Thymus (tissue), 11 donors: Measurements from ENCODE around the gene DVL1. TPM values are rescaled to one million over a fixed set of nuclear protein-coding genes. Genes with fewer than 3 reads are reported as not detected.

Source experiments
- DNase-seq, 9 donors: peaks; one replicate each; pipeline ENCODE4 v3.0.0-alpha.2; 2013; ENCODE audit warnings: low spot score in 9 of 9, low read depth in 6 of 9, missing footprints in 1 of 9
- H3K27ac ChIP-seq, 2 donors: one replicate each; pipeline ENCODE4 v1.5.1; 2013; ENCODE audit warnings: control low read depth in 1 of 2, low read depth in 1 of 2, low read length in 1 of 2, mild to moderate bottlenecking in 1 of 2, moderate library complexity in 1 of 2
- H3K27me3 ChIP-seq, 2 donors: one replicate each; pipeline ENCODE4 v1.5.1; 2013; ENCODE audit warnings: low read length in 1 of 2; ENCODE audit not compliant: control insufficient read depth in 2 of 2, insufficient read depth in 1 of 2
- H3K36me3 ChIP-seq, 2 donors: one replicate each; pipeline ENCODE4 v1.5.1; 2013; ENCODE audit warnings: low read length in 1 of 2, mild to moderate bottlenecking in 1 of 2, moderate library complexity in 1 of 2; ENCODE audit not compliant: control insufficient read depth in 2 of 2, insufficient read depth in 2 of 2
- H3K4me1 ChIP-seq, 2 donors: one replicate each; pipeline ENCODE4 v1.5.1; 2013; ENCODE audit warnings: low read length in 2 of 2; ENCODE audit not compliant: control insufficient read depth in 2 of 2, insufficient read depth in 2 of 2
- H3K4me3 ChIP-seq, 2 donors: one replicate each; pipeline ENCODE4 v1.5.1; 2013; ENCODE audit warnings: low read length in 2 of 2, control low read depth in 1 of 2, mild to moderate bottlenecking in 1 of 2
- H3K9me3 ChIP-seq, 2 donors: one replicate each; pipeline ENCODE4 v1.5.1; 2013; ENCODE audit warnings: low read length in 1 of 2, mild to moderate bottlenecking in 1 of 2; ENCODE audit not compliant: control insufficient read depth in 2 of 2, insufficient read depth in 1 of 2
- WGBS: extraction: QIAGEN DNeasy Blood & Tissue Kit; methylation state at CpG from one replicate; pipeline ENCODE4 v1.1.7; 2013; 5-methylcytosine and 5-hydroxymethylcytosine counted together
- polyA plus RNA-seq: library from polyadenylated mRNA; stranded (reverse); fragments of 200-250 nt; gene quantifications from one replicate; pipeline ENCODE4 v1.2.3, GENCODE V29; 2013
- total RNA-seq: library from RNA; stranded (reverse); fragments of 120-200 nt; gene quantifications from one replicate; pipeline ENCODE4 v1.2.4, GENCODE V29; 2013
- donor health status: healthy.

DVL1 gene
- total and polyA plus RNA-seq, 2 donors = 19.6 to 40.9 TPM

DNA sequence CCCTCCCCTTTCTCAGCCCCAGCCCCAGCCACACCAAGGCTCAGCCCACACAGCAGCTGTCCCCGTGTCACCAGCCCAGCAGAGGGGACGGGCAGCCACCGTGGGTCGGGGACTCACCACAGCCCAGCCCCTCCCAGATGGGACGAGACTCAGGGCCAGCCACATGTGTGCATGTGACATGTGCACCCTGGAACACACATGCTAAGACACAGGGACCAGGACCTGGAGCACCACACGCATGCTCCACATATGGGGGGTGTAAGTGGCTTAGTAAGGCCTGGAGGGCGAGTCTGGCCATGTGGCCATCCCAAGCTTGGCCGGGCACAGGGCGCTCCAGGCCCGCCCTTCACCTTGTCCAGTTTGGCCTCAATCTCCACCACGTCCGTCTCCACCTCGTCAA lies 45.5 kb downstream of the DVL1 start:
- no peak overlapping the region for H3K4me3 ChIP-seq
- peaks cover 0 to 10% of the 10 kb centered on the region in 2 donors for H3K9me3 ChIP-seq
- peaks cover 18 to 30% of the 10 kb centered on the region in 2 donors for H3K4me1 ChIP-seq
- H3K27ac ChIP-seq = no peak overlapping the region
- H3K36me3 ChIP-seq = no peaks in the 10 kb centered on the region
- no peak for DNase-seq
- no peaks in the 10 kb centered on the region for H3K27me3 ChIP-seq
- 98% methylated on average over 13 of the region's 13 CpGs for WGBS

DNA sequence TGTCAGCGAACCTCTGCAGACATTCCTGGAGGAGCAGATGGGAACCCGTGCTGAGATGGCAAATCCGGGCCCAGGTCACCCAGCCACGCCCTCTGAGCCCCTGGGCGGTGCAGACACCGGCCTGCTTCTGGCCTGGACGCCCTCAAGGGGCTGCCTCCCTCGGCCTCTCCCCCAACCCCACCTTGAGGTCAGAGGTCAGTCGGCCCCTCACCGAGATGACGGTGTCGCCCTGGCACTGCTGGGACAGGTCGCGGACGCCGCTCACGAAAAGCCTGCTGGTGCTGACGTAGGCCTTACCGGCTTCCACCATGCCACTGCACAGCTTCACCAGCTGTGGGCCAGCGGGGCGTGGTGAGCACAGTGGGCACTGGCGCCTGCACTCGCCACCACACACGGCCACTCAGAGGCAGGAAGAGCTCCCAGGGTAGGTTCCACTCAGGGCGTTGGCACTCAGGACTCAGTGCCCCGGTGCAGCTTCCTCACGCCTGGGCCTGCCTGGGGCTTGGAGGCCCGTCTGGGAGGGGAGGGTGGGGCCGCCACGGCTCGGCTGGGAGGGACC lies 46.2 kb downstream of the DVL1 start:
- Histone ChIP-seq H3K27me3 (no peaks in the 10 kb centered on the region), H3K4me3 (no peak overlapping the region), H3K9me3 (peaks cover 0 to 10% of the 10 kb centered on the region in 2 donors), H3K27ac (no peak overlapping the region), H3K36me3 (peaks cover 0 to 1% of the 10 kb centered on the region in 2 donors), H3K4me1 (peaks cover 17 to 30% of the 10 kb centered on the region in 2 donors)
- DNase-seq = no peak
- 95% methylated on average over 31 of the region's 31 CpGs for WGBS

DNA sequence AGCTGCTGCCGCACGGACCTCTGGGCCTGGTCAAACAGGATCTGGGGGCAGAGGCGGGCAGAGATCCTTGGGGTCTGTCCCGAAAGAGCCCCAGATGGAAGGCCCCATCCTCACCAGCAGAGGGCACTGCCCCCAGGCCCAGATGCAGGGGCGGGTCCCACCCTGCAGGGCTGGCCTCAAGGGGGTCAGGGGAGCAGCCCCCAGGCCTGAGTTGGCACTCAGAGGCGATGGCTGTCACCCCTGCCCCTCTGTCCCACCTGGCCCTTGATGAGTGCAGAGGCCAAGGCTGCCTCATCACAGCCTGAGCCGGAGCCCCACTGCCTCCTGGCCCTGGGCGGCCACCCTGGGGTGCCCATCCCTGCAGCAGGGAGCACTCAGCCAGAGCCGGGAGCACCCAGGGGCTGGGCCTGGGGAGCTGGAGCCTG lies 47.2 kb downstream of the DVL1 start:
- Histone ChIP-seq H3K9me3 (peaks cover 0 to 10% of the 10 kb centered on the region in 2 donors), H3K4me3 (no peak overlapping the region), H3K36me3 (peaks cover 2 to 6% of the 10 kb centered on the region in 2 donors), H3K4me1 (peaks cover 17 to 28% of the 10 kb centered on the region in 2 donors), H3K27ac (no peak overlapping the region), H3K27me3 (no peaks in the 10 kb centered on the region)
- 97% methylated on average over 9 of the region's 9 CpGs for WGBS
- no peak for DNase-seq

DNA sequence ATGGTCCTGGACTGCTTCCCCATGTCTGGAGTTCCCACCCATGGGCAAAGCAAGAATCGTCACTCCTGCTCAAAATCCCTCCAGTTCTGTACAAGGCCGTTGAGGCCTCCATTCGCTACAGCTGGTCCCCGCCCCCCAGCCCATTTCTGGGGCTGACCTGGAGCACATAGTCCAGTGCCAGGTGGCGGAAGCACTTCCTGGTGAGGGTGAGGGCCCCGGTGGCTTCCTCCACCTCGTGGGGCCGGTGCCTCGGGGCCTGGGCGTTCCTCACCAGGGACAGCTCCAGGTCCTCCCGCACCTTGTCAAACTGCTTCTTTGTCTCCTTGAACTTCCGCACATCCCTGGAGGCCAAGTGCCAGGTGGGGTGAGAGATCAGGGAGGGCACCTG lies 48.9 kb downstream of the DVL1 start:
- DNase-seq = no peak
- Histone ChIP-seq H3K4me1 (peaks cover 11% of the 10 kb centered on the region in 2 donors), H3K36me3 (peaks cover 4 to 21% of the 10 kb centered on the region in 2 donors), H3K27ac (no peak overlapping the region), H3K9me3 (peaks cover 0 to 8% of the 10 kb centered on the region in 2 donors), H3K27me3 (no peaks in the 10 kb centered on the region), H3K4me3 (no peak overlapping the region)
- WGBS = 96% methylated on average over 12 of the region's 12 CpGs

DNA sequence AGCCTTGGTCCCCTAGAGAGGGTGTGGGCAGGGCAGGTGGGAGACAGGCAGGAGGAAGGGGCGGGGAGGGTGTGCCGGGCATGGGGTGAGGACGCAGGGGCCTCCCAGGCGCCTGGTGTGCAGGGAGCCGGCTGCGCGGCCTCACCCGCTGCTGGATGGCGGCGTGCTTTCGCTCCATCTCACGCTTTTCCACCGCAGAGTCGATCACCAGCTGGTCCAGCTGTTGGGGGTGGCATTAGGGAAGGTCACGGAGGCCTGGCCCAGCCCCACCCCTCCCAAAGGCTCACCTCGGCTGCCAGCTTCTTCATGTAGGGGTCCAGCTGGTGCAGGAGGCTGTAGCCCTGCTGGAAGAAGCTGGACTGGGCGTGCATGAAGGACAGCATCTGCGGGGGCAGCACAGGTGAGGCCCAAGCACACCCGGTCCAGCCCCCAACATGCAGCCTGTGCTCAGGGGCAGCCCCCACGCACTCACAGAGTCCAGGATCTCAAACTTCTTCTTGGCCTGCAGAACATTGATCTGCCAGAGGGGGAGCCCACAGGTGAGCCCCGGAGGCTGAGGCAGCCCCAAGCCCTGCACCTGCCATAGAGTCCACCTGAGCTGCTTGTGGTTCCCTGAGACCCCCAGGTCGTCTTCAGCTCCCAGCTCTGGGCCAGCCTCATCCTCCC lies 49.4 kb downstream of the DVL1 start:
- peak in 1 of 9 donors; percentile 27 for DNase-seq
- peaks cover 4 to 25% of the 10 kb centered on the region in 2 donors for H3K36me3 ChIP-seq

DNA sequence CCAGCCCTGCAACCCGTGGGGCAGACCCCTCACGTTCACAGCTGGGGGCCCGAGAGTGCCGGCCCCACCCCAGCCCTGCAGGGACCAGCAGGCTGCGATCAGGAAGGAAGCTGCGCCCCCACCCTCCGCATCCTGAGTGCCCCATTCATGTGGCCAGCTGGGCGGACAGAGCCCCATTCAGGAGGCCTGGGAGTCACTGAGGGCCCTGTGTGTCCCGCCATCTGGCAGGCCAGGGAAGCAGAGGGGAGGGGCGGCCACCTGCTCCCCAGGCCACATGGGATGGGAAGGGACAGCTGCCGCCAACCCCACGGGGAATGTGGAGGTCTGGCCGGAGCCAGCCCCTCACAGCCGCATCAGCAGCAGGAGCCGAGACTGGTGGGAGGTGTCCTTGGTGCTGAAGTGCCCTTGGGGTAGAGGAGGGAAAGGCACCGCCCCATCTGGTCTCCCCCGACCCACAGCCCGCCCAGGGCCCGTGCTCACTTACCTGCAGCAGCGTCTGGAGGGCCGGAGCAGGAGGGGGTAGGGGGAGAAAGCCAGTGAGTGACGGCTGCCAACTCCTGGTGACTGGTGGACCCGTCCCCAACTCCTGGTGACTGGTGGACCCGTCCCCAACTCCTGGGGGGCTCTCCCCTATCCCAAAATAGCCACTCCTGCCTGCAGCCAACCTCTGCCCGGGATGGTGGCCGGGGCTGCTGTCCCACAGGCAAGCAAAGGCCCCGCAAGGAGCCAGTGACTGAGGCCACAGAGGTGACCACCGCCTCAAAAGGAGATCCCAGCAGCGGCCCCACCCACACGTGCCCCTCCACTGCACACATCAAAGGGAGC lies 50.1 kb downstream of the DVL1 start:
- H3K27ac ChIP-seq = no peak overlapping the region
- no peaks in the 10 kb centered on the region for H3K27me3 ChIP-seq
- no peak overlapping the region for H3K4me3 ChIP-seq
- H3K36me3 ChIP-seq = peaks cover 5 to 31% of the 10 kb centered on the region in 2 donors
- peak in 1 of 9 donors; percentile 52 for DNase-seq
- peaks cover 0 to 7% of the 10 kb centered on the region in 2 donors for H3K9me3 ChIP-seq
- WGBS = 91% methylated on average over 30 of the region's 30 CpGs
- no peaks in the 10 kb centered on the region for H3K4me1 ChIP-seq

More for the DNA sequence above, 49.4 kb downstream of the DVL1 start:
- 95% methylated on average over 22 of the region's 22 CpGs for WGBS
- H3K4me3 ChIP-seq = no peak overlapping the region
- peaks cover 0 to 7% of the 10 kb centered on the region in 2 donors for H3K9me3 ChIP-seq
- no peaks in the 10 kb centered on the region for H3K27me3 ChIP-seq
- H3K27ac ChIP-seq = no peak overlapping the region
- H3K4me1 ChIP-seq = peaks cover 6% of the 10 kb centered on the region in 2 donors

DNA sequence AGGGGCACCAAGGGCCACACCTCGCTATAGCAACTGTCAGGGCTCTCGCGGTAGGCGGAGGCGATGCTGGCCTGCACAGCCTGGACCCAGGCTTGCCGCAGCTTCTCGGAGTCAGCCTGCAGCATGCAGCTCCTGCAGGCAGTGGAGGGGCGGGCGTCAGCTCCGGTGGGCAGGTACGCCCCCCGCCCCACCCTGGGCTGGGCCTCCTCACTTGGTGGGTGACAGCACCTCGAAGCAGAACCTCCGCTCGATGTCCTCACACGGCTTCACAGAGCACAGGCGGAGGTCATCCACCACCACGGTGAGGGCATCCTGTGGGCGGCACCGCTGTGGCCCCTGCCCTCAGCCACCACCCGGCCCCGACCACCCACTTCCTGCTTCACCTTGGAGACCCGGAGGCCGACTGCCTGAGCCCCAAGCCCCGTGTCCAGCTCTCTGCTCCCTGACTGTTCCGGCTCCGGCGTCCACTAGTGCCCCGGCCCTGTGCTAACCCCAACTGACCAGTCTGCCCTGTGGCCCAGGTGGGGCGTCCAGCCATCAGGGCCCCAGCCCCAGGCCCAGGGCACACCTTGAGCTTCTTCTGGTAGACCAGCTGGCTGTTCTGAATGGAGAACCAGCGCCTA lies 51.3 kb downstream of the DVL1 start:
- Histone ChIP-seq H3K27me3 (no peaks in the 10 kb centered on the region), H3K36me3 (peaks cover 6 to 43% of the 10 kb centered on the region in 2 donors), H3K27ac (no peak overlapping the region), H3K4me3 (no peak overlapping the region), H3K4me1 (no peaks in the 10 kb centered on the region), H3K9me3 (peaks cover 0 to 7% of the 10 kb centered on the region in 2 donors)
- WGBS = 97% methylated on average over 31 of the region's 31 CpGs
- no peak for DNase-seq

DNA sequence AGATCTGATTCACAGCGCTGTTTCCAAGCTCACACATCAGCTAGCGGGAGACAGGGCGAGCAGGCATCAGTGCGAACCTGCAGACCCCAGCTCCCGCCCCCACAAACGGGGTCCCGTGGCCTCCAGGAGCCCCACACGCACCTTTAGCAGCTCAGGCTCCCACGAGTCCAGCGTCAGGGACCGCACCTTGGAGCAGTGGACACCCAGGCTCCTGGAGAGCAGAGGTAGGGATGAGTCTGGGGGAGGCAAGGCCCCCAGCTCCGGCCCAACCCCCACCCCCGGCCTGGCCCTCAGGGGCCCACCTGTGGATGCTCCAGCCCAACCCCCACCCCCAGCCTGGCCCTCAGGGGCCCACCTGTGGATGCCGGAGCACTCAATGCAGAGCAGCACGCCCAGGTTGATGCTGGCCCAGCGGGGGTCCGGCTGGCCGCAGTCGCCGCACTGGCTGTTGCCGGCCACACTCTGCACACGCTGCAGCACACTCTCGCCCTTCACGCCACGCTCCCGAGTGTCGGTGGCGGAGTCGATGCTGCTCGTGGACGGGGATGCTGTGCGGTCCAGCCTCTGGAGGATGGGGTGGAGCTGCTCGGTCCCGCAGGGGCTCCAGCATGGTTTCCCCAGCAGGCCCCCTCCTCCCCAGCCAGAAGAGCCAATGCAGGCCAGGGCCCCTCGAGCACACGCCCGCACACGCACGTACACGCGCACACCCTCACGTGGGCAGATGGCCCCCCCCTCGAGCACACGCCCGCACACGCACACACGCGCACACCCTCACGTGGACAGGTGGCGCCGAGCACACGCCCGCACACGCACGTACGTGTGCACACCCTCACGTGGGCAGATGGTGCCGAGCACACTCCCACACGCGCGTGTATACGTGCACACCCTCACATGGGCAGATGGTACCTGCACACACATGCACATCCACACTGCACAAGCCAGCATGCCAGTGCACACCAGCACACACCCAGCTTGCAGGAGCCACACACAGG lies 52.9 kb downstream of the DVL1 start:
- H3K4me1 ChIP-seq = no peaks in the 10 kb centered on the region
- no peak for DNase-seq
- H3K9me3 ChIP-seq = peaks cover 0 to 7% of the 10 kb centered on the region in 2 donors
- WGBS = 96% methylated on average over 62 of the region's 62 CpGs
- peaks cover 6 to 47% of the 10 kb centered on the region in 2 donors for H3K36me3 ChIP-seq
- no peaks in the 10 kb centered on the region for H3K27me3 ChIP-seq
- H3K27ac ChIP-seq = no peak overlapping the region
- no peak overlapping the region for H3K4me3 ChIP-seq
